Neuronal stem cell (in vitro differentiated cells): Measurements from ENCODE around the gene ZFHX3.

Experiments used
- DNase-seq: peaks from one replicate; pipeline ENCODE4 v3.0.0-alpha.2; 2013; ENCODE audit warnings: low spot score
- H2AFZ ChIP-seq: one replicate; pipeline ENCODE4 v1.6.1; 2013; ENCODE audit warnings: mild to moderate bottlenecking, low read length, inconsistent platforms
- H2AK5ac ChIP-seq: 2 replicates; pipeline ENCODE4 v1.6.1; 2013; ENCODE audit warnings: low read depth, mild to moderate bottlenecking, inconsistent platforms, low read length, moderate library complexity, mixed read lengths
- H2BK120ac ChIP-seq: 2 replicates; pipeline ENCODE4 v1.6.1; 2013; ENCODE audit warnings: low read depth, mild to moderate bottlenecking, inconsistent platforms, low read length, moderate library complexity, mixed read lengths
- H2BK12ac ChIP-seq: one replicate; pipeline ENCODE4 v1.6.1; 2013; ENCODE audit warnings: low read length, inconsistent platforms
- H2BK15ac ChIP-seq: 2 replicates; pipeline ENCODE4 v1.6.1; 2013; ENCODE audit warnings: mild to moderate bottlenecking, low read length, inconsistent platforms, mixed read lengths
- H2BK5ac ChIP-seq: one replicate; pipeline ENCODE4 v1.6.1; 2013; ENCODE audit warnings: inconsistent platforms, mild to moderate bottlenecking, low read length, moderate library complexity
- H3K14ac ChIP-seq: one replicate; pipeline ENCODE4 v1.6.1; 2013; ENCODE audit warnings: low read length, inconsistent platforms
- H3K18ac ChIP-seq: 2 replicates; pipeline ENCODE4 v1.6.1; 2013; ENCODE audit warnings: low read length, inconsistent platforms
- H3K23ac ChIP-seq: 2 replicates; pipeline ENCODE4 v1.6.1; 2013; ENCODE audit warnings: low read depth, mild to moderate bottlenecking, mixed read lengths, low read length, inconsistent platforms; ENCODE audit not compliant: poor library complexity
- H3K27ac ChIP-seq: replicated peaks from 3 replicates; pipeline ENCODE4 v1.5.1; 2013; ENCODE audit warnings: low read length, inconsistent platforms
- H3K27me3 ChIP-seq, 3 experiments: 2 replicates each; pipeline ENCODE4 v1.6.1; 2013; ENCODE audit warnings: low read length in 3 of 3, mild to moderate bottlenecking in 2 of 3, inconsistent platforms in 1 of 3, low read depth in 1 of 3, mixed read lengths in 1 of 3, moderate library complexity in 1 of 3; ENCODE audit not compliant: control insufficient read depth in 3 of 3, insufficient read depth in 3 of 3
- H3K36me3 ChIP-seq, 2 donors: replicated peaks in 1 of 2; 2 replicates each; pipeline ENCODE4 v1.6.1; 2013; ENCODE audit warnings: low read length in 2 of 2; ENCODE audit not compliant: control insufficient read depth in 2 of 2, insufficient read depth in 2 of 2
- H3K4ac ChIP-seq: 2 replicates; pipeline ENCODE4 v1.6.1; 2013; ENCODE audit warnings: inconsistent platforms, mild to moderate bottlenecking, low read length, moderate library complexity
- H3K4me1 ChIP-seq, 2 donors: 1 replicate in 1 of 2; 2 replicates in 1 of 2; pipeline ENCODE4 v1.6.1; 2013; ENCODE audit warnings: low read length in 2 of 2, low read depth in 1 of 2; ENCODE audit not compliant: control insufficient read depth in 2 of 2, insufficient read depth in 1 of 2
- H3K4me2 ChIP-seq: one replicate; pipeline ENCODE4 v1.6.1; 2013; ENCODE audit warnings: mild to moderate bottlenecking, low read length, inconsistent platforms; ENCODE audit not compliant: insufficient read depth, poor library complexity, severe bottlenecking
- H3K4me3 ChIP-seq, 2 donors: 2 replicates each; pipeline ENCODE4 v1.5.1; 2013; ENCODE audit warnings: low read length in 2 of 2, mild to moderate bottlenecking in 2 of 2, inconsistent platforms in 1 of 2, moderate library complexity in 1 of 2
- H3K79me1 ChIP-seq: one replicate; pipeline ENCODE4 v1.6.1; 2013; ENCODE audit warnings: low read depth, mild to moderate bottlenecking, inconsistent platforms, low read length, moderate library complexity
- H3K9ac ChIP-seq: one replicate; pipeline ENCODE4 v1.6.1; 2013; ENCODE audit warnings: mild to moderate bottlenecking, low read depth, low read length, inconsistent platforms; ENCODE audit not compliant: poor library complexity
- H3K9me3 ChIP-seq, 2 donors: replicated peaks in 1 of 2; 2 replicates each; pipeline versions ENCODE3 to v1.6.1; 2013; ENCODE audit warnings: low read length in 2 of 2, mild to moderate bottlenecking in 2 of 2, inconsistent platforms in 1 of 2, low read depth in 1 of 2, mixed read lengths in 1 of 2, moderate library complexity in 1 of 2; ENCODE audit not compliant: control insufficient read depth in 2 of 2, insufficient read depth in 1 of 2
- H4K8ac ChIP-seq: one replicate; pipeline ENCODE4 v1.6.1; 2013; ENCODE audit warnings: low read depth, mild to moderate bottlenecking, inconsistent platforms, low read length, moderate library complexity
- H4K91ac ChIP-seq: one replicate; pipeline ENCODE4 v1.6.1; 2013; ENCODE audit warnings: low read length, low read depth, mild to moderate bottlenecking, inconsistent platforms; ENCODE audit not compliant: poor library complexity
- WGBS, 2 donors: extraction: QIAGEN DNeasy Blood & Tissue Kit; methylation state at CpG; one replicate each; pipeline ENCODE4 v1.1.7; 2013; ENCODE audit warnings: missing lambda C conversion rate in 2 of 2, mixed read lengths in 1 of 2; ENCODE audit not compliant: insufficient read length in 2 of 2, insufficient replicate concordance in 1 of 2; ENCODE audit errors: extremely low coverage in 2 of 2; 5-methylcytosine and 5-hydroxymethylcytosine counted together

The ZFHX3 gene

DNA sequence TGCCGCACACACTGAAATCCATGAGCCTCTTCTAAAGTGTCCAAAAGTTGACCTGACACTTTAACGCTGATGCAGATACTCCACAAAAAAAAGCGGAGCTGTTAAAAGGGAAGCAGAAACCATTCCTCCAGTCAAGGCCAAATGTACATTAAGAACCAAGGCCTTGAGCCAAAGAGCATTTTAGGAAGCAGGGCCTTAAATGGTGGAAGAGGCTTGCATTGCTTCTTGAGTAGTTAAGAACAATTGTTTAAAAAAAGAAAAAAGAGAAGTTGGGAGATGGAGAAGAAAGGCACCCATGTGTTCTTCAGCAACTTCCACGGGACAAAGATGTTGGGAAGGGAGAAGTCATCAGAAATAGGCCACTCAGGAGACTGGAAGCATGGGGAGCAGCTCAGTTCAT lies 6.3 kb downstream of the ZFHX3 start:
- H2BK12ac ChIP-seq, result no peak overlapping the region
- H4K8ac ChIP-seq, result no peak overlapping the region
- no peak overlapping the region for H3K4me2 ChIP-seq
- no peak overlapping the region for H4K91ac ChIP-seq
- H2BK15ac ChIP-seq, result no peak overlapping the region
- H2AFZ ChIP-seq, result no peak overlapping the region
- no peaks in the 10 kb centered on the region for H3K79me1 ChIP-seq
- no peak for DNase-seq
- no peaks in the 10 kb centered on the region for H3K9me3 ChIP-seq
- no peak overlapping the region for H3K4ac ChIP-seq
- H2BK120ac ChIP-seq, result no peak overlapping the region
- no peak overlapping the region for H3K27ac ChIP-seq
- H2AK5ac ChIP-seq, result no peak overlapping the region
- H3K4me1 ChIP-seq, result peaks cover 23 to 60% of the 10 kb centered on the region in 2 donors
- peaks cover 0 to 8% of the 10 kb centered on the region in 2 donors for H3K36me3 ChIP-seq
- H2BK5ac ChIP-seq, result no peak overlapping the region
- WGBS, 2 donors, result no CpG with 5 or more reads among the region's 4 CpGs
- H3K18ac ChIP-seq, result no peak overlapping the region
- peaks cover 0 to 29% (median 0%) of the 10 kb centered on the region in 3 experiments for H3K27me3 ChIP-seq
- no peak overlapping the region for H3K23ac ChIP-seq
- no peak overlapping the region for H3K9ac ChIP-seq
- H3K14ac ChIP-seq, result no peak overlapping the region
- no peak overlapping the region for H3K4me3 ChIP-seq

GRCh38 chr16:73040735-73041402 lies 7.1 kb downstream of the ZFHX3 start:
- peaks cover 24 to 55% of the 10 kb centered on the region in 2 donors for H3K4me1 ChIP-seq

DNA sequence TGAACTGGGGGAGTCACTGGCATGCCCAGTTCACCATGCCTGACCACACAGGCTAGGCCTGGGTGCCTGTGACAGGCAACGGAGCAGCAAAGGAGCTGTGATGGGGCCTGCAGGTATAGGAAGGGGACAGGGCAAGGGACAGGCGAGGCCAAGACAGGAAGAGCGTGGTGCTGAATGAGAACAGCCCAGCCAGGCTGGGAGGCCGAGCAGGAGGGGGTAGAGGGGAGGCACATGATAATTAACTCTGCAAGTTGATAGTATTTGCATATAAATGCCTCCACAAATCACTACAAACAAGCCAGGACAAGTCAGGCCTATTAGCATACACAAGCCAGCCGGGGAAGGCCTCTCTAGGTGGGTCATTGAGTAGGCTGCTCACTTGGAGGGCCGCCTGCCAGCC lies 7.8 kb downstream of the ZFHX3 start:
- Histone ChIP-seq H3K18ac (peak overlapping the region; percentile 90), H3K27ac (no peak overlapping the region), H3K4me1 (peaks cover 29 to 56% of the 10 kb centered on the region in 2 donors), H3K14ac (peak overlapping the region; percentile 61), H2BK15ac (no peak overlapping the region), H3K9me3 (no peaks in the 10 kb centered on the region), H4K91ac (no peak overlapping the region), H3K36me3 (peaks cover 0 to 8% of the 10 kb centered on the region in 2 donors), H4K8ac (no peak overlapping the region), H3K4ac (peak overlapping the region; percentile 69), H2BK5ac (no peak overlapping the region), H3K9ac (no peak overlapping the region), H2AFZ (no peak overlapping the region), H3K23ac (peak overlapping the region; percentile 81), H2BK12ac (no peak overlapping the region), H2BK120ac (no peak overlapping the region), H3K79me1 (no peaks in the 10 kb centered on the region), H2AK5ac (peak overlapping the region; percentile 40), H3K4me3 (no peak overlapping the region), H3K27me3 (peaks cover 0 to 20% (median 0%) of the 10 kb centered on the region in 3 experiments), H3K4me2 (no peak overlapping the region)
- no peak for DNase-seq
- no CpG with 5 or more reads among the region's 6 CpGs for WGBS, 2 donors

More at GRCh38 chr16:73040735-73041402, 7.1 kb downstream of the ZFHX3 start:
- Histone ChIP-seq H3K79me1 (no peaks in the 10 kb centered on the region), H3K36me3 (peaks cover 0 to 8% of the 10 kb centered on the region in 2 donors), H3K27ac (no peak overlapping the region), H4K8ac (no peak overlapping the region), H3K23ac (no peak overlapping the region), H2BK15ac (no peak overlapping the region), H3K4me3 (no peak overlapping the region), H2BK5ac (no peak overlapping the region), H2BK120ac (no peak overlapping the region), H3K27me3 (peaks cover 0 to 21% (median 0%) of the 10 kb centered on the region in 3 experiments), H4K91ac (no peak overlapping the region), H3K9ac (no peak overlapping the region), H2AK5ac (no peak overlapping the region), H3K18ac (no peak overlapping the region), H2AFZ (no peak overlapping the region), H3K9me3 (no peaks in the 10 kb centered on the region), H3K4ac (no peak overlapping the region), H2BK12ac (no peak overlapping the region), H3K14ac (no peak overlapping the region), H3K4me2 (no peak overlapping the region)
- WGBS, 2 donors, result no CpG with 5 or more reads among the region's 6 CpGs
- no peak for DNase-seq

DNA sequence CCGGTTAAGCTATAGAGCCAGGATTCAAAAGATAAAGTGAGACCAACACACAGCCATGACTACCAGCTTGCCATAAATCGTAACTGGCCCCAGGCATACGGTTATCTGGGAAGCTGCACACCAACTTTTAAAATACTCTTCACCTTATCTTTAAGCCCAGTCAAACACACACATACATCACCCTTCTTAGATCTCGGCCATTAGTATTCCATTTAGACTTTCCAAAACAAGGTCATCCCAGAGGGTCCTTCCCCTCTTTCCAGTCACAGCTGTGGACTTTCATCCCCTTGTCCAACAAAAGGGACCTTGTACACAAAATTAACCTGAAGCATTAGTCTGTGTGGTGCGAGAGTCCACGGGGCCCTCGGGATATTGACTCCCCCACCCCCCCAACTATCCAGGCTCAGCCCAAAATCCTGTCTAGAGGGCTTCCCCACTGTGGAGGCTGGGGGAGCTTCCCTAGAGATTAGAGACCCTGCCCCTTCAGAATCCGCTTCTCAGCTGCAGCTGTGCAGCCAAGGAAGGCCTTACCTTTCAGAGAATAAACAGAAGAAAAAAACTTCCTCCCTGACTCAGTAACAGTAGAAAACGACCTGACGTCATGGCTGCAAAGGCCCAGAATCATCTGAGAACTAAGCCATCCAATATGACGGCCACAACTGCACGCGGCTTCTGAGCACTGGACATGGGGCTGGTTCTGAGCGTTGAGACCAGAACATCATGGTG lies 9.9 kb downstream of the ZFHX3 start:
- no peaks in the 10 kb centered on the region for H3K9me3 ChIP-seq
- H3K23ac ChIP-seq, result no peak overlapping the region
- H2AFZ ChIP-seq, result no peak overlapping the region
- no CpG with 5 or more reads among the region's 14 CpGs for WGBS, 2 donors
- no peak overlapping the region for H3K14ac ChIP-seq
- no peak overlapping the region for H2BK15ac ChIP-seq
- H3K4me3 ChIP-seq, result no peak overlapping the region
- H2BK120ac ChIP-seq, result no peak overlapping the region
- peaks cover 0 to 17% (median 0%) of the 10 kb centered on the region in 3 experiments for H3K27me3 ChIP-seq
- DNase-seq, result no peak
- H3K9ac ChIP-seq, result no peak overlapping the region
- H3K4me2 ChIP-seq, result no peak overlapping the region
- peak overlapping the region; percentile 40 for H2AK5ac ChIP-seq
- H3K79me1 ChIP-seq, result no peaks in the 10 kb centered on the region
- no peak overlapping the region for H2BK12ac ChIP-seq
- H3K18ac ChIP-seq, result no peak overlapping the region
- H2BK5ac ChIP-seq, result no peak overlapping the region
- H3K4ac ChIP-seq, result no peak overlapping the region
- H4K91ac ChIP-seq, result no peak overlapping the region
- peaks cover 43 to 58% of the 10 kb centered on the region in 2 donors for H3K4me1 ChIP-seq
- no peak overlapping the region for H4K8ac ChIP-seq
- H3K27ac ChIP-seq, result no peak overlapping the region
- peaks cover 0 to 7% of the 10 kb centered on the region in 2 donors for H3K36me3 ChIP-seq
